ENCODE data around the gene SCN3A.

The SCN3A gene

GRCh38 chr2:165069151-165069550 lies 134.7 kb downstream of the SCN3A start:
- no peak for TF ChIP-seq CREB1 (IDR thresholded peaks at IDR 0.05; ENCODE audit: low read depth)
- no peak for TF ChIP-seq TAF1 (IDR thresholded peaks at IDR 0.05; ENCODE audit: low read depth)
- no peak for TF ChIP-seq NFIC (IDR thresholded peaks at IDR 0.05)
- TF ChIP-seq EGR1 (IDR thresholded peaks at IDR 0.05): no peak
- TF ChIP-seq EP300 (IDR thresholded peaks at IDR 0.05; ENCODE audit: borderline replicate concordance): no peak
- TF ChIP-seq FOXM1 (IDR thresholded peaks at IDR 0.05; ENCODE audit: borderline replicate concordance, low read depth): no peak
- TF ChIP-seq TEAD4 (IDR thresholded peaks at IDR 0.05): no peak
- no peak for TF ChIP-seq RAD21 (IDR thresholded peaks at IDR 0.05; ENCODE audit: low read depth)
- TF ChIP-seq YY1 (IDR thresholded peaks at IDR 0.05; ENCODE audit: low read depth): no peak
- TF ChIP-seq, protein P1, sequence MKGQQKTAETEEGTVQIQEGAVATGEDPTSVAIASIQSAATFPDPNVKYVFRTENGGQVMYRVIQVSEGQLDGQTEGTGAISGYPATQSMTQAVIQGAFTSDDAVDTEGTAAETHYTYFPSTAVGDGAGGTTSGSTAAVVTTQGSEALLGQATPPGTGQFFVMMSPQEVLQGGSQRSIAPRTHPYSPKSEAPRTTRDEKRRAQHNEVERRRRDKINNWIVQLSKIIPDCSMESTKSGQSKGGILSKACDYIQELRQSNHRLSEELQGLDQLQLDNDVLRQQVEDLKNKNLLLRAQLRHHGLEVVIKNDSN (IDR thresholded peaks at IDR 0.05): no peak
- TF ChIP-seq, protein P2, sequence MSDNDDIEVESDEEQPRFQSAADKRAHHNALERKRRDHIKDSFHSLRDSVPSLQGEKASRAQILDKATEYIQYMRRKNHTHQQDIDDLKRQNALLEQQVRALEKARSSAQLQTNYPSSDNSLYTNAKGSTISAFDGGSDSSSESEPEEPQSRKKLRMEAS (IDR thresholded peaks at IDR 0.05): no peak
- TF ChIP-seq CEBPB (IDR thresholded peaks at IDR 0.05): no peak
- TF ChIP-seq, protein P3, sequence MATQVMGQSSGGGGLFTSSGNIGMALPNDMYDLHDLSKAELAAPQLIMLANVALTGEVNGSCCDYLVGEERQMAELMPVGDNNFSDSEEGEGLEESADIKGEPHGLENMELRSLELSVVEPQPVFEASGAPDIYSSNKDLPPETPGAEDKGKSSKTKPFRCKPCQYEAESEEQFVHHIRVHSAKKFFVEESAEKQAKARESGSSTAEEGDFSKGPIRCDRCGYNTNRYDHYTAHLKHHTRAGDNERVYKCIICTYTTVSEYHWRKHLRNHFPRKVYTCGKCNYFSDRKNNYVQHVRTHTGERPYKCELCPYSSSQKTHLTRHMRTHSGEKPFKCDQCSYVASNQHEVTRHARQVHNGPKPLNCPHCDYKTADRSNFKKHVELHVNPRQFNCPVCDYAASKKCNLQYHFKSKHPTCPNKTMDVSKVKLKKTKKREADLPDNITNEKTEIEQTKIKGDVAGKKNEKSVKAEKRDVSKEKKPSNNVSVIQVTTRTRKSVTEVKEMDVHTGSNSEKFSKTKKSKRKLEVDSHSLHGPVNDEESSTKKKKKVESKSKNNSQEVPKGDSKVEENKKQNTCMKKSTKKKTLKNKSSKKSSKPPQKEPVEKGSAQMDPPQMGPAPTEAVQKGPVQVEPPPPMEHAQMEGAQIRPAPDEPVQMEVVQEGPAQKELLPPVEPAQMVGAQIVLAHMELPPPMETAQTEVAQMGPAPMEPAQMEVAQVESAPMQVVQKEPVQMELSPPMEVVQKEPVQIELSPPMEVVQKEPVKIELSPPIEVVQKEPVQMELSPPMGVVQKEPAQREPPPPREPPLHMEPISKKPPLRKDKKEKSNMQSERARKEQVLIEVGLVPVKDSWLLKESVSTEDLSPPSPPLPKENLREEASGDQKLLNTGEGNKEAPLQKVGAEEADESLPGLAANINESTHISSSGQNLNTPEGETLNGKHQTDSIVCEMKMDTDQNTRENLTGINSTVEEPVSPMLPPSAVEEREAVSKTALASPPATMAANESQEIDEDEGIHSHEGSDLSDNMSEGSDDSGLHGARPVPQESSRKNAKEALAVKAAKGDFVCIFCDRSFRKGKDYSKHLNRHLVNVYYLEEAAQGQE (IDR thresholded peaks at IDR 0.05; ENCODE audit: low read depth): no peak
- no peak for TF ChIP-seq TCF12 (IDR thresholded peaks at IDR 0.05; ENCODE audit: low read depth)
- TF ChIP-seq ZBTB7A (IDR thresholded peaks at IDR 0.05; ENCODE audit: low read depth): no peak

GRCh38 chr2:165068487-165068757 lies 135.4 kb downstream of the SCN3A start:
- no peak for TF ChIP-seq ZBTB7A (IDR thresholded peaks at IDR 0.05; ENCODE audit: low read depth)
- TF ChIP-seq, protein P1 (IDR thresholded peaks at IDR 0.05): no peak
- no peak for TF ChIP-seq TAF1 (IDR thresholded peaks at IDR 0.05; ENCODE audit: low read depth)
- no peak for TF ChIP-seq FOXM1 (IDR thresholded peaks at IDR 0.05; ENCODE audit: borderline replicate concordance, low read depth)
- no peak for TF ChIP-seq YY1 (IDR thresholded peaks at IDR 0.05; ENCODE audit: low read depth)
- TF ChIP-seq EP300 (IDR thresholded peaks at IDR 0.05; ENCODE audit: borderline replicate concordance): no peak
- TF ChIP-seq CREB1 (IDR thresholded peaks at IDR 0.05; ENCODE audit: low read depth): no peak
- TF ChIP-seq TCF12 (IDR thresholded peaks at IDR 0.05; ENCODE audit: low read depth): no peak
- TF ChIP-seq TEAD4 (IDR thresholded peaks at IDR 0.05): no peak
- TF ChIP-seq NFIC (IDR thresholded peaks at IDR 0.05): no peak
- TF ChIP-seq RAD21 (IDR thresholded peaks at IDR 0.05; ENCODE audit: low read depth): no peak
- no peak for TF ChIP-seq EGR1 (IDR thresholded peaks at IDR 0.05)
- TF ChIP-seq, protein P2 (IDR thresholded peaks at IDR 0.05): no peak
- TF ChIP-seq, protein P3 (IDR thresholded peaks at IDR 0.05; ENCODE audit: low read depth): no peak
- no peak for TF ChIP-seq CEBPB (IDR thresholded peaks at IDR 0.05)

- TF ChIP-seq, protein P2 (IDR thresholded peaks at IDR 0.05): no peak
- TF ChIP-seq EGR1 (IDR thresholded peaks at IDR 0.05) (no peak), FOXM1 (IDR thresholded peaks at IDR 0.05; ENCODE audit: borderline replicate concordance, low read depth) (no peak), CREB1 (IDR thresholded peaks at IDR 0.05; ENCODE audit: low read depth) (no peak), CEBPB (IDR thresholded peaks at IDR 0.05) (no peak), TCF12 (IDR thresholded peaks at IDR 0.05; ENCODE audit: low read depth) (no peak), EP300 (IDR thresholded peaks at IDR 0.05; ENCODE audit: borderline replicate concordance) (no peak), NFIC (IDR thresholded peaks at IDR 0.05) (no peak), ZBTB7A (IDR thresholded peaks at IDR 0.05; ENCODE audit: low read depth) (no peak), RAD21 (IDR thresholded peaks at IDR 0.05; ENCODE audit: low read depth) (no peak)
- TF ChIP-seq, protein P3 (IDR thresholded peaks at IDR 0.05; ENCODE audit: low read depth): no peak
These were observed 136.0 kb downstream of the SCN3A start for GRCh38 chr2:165067643-165068486.

DNA sequence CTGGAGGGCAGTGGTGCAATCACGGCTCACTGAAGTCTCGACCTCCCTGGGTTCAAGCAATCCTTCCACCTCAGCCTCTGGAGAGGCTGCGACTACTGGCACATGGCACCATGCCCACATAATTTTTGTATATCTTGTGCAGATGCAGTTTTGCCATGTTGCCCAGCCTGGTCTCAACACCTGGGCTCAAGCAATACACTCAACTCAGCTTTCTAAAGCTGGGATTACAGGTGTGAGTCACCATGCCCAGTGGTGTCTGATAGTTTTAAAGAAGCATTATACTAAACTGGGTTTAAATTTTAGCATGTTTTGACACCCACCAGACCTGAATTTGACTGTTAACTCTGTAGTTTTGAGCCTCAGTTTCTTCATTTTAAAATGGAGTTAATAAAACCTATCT lies 139.1 kb downstream of the SCN3A start:
- TF ChIP-seq TEAD4 (IDR thresholded peaks at IDR 0.05) (no peak), YY1 (IDR thresholded peaks at IDR 0.05; ENCODE audit: low read depth) (no peak), RAD21 (IDR thresholded peaks at IDR 0.05; ENCODE audit: low read depth) (no peak), CREB1 (IDR thresholded peaks at IDR 0.05; ENCODE audit: low read depth) (no peak), FOXM1 (IDR thresholded peaks at IDR 0.05; ENCODE audit: borderline replicate concordance, low read depth) (no peak), EGR1 (IDR thresholded peaks at IDR 0.05) (no peak), ZBTB7A (IDR thresholded peaks at IDR 0.05; ENCODE audit: low read depth) (no peak)
- TF ChIP-seq, protein P1 (IDR thresholded peaks at IDR 0.05): no peak

All from Ishikawa (cell line).